Esophagus squamous epithelium (tissue), 4 donors: ENCODE measurements around the gene NLGN1.

ENCODE experiments used
- CTCF ChIP-seq, 6 experiments: fragments of 450-650 bp in 4 of 6; fragments of 200-600 bp in 2 of 6; sonication (generic) in 2 of 6; IDR thresholded peaks; one replicate each; pipeline ENCODE4 v1.5.1; 2016 to 2019; ENCODE audit warnings: antibody characterized with exemption in 6 of 6, mild to moderate bottlenecking in 4 of 6, moderate library complexity in 4 of 6
- POLR2A ChIP-seq, 4 donors: fragments of 450-650 bp; IDR thresholded peaks; one replicate each; pipeline ENCODE4 v1.6.1; 2017; ENCODE audit warnings: antibody characterized with exemption in 4 of 4, mild to moderate bottlenecking in 4 of 4, moderate library complexity in 3 of 4

DNA sequence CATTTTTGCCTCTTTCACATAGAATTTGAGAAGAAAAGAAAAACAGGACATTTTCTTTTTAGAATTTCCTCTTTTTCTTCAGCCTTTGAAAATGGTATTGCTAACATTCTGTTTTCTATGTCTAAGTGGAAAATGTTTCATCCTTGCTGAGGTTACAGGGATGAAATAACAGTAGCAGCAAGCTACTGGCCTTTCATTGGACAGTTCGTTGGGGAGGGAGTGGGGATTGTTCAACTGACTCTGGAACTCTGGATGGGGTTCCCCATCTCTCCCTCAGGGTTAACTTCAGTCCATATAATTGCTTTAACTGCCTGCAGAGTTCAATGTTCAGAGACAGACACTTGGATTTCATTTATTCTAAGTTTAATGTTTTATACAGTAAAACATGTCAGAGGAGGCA lies 346.0 kb downstream of the NLGN1 start:
- TF ChIP-seq CTCF (IDR thresholded peaks at IDR 0.05): no peak
- no peak for TF ChIP-seq POLR2A (IDR thresholded peaks at IDR 0.05)
